Upper lobe of left lung (tissue), 6 donors: Measurements from ENCODE around the gene SAMD7. TPM values are rescaled to one million over a fixed set of nuclear protein-coding genes. Genes with fewer than 3 reads are reported as not detected.

Experiments
- ATAC-seq, 2 donors: fragments of 200-7000 bp; cut with Tn5 transposase; one replicate each; pipeline ENCODE4 v1.9.1; 2022; ENCODE audit warnings: mild to moderate bottlenecking in 2 of 2, moderate library complexity in 2 of 2; ENCODE audit not compliant: low FRiP score in 2 of 2
- DNase-seq, 2 donors: peaks; one replicate each; pipeline ENCODE4 v3.0.0-alpha.2; 2019 to 2020
- H3K27ac ChIP-seq, 4 donors: fragments of 200-600 bp; sonication (generic); one replicate each; pipeline ENCODE4 v1.5.1; 2016 to 2019
- H3K27me3 ChIP-seq, 4 donors: fragments of 200-600 bp; sonication (generic); one replicate each; pipeline ENCODE4 v1.5.1; 2017 to 2019
- H3K36me3 ChIP-seq, 4 donors: fragments of 200-600 bp; sonication (generic); one replicate each; pipeline ENCODE4 v1.5.1; 2016 to 2019
- H3K4me1 ChIP-seq, 4 donors: fragments of 200-600 bp; sonication (generic); one replicate each; pipeline ENCODE4 v1.5.1; 2018 to 2019
- H3K4me3 ChIP-seq, 4 donors: fragments of 200-600 bp; sonication (generic); one replicate each; pipeline ENCODE4 v1.5.1; 2017 to 2019; ENCODE audit warnings: mild to moderate bottlenecking in 2 of 4, moderate library complexity in 1 of 4
- H3K9me3 ChIP-seq, 4 donors: fragments of 200-600 bp; sonication (generic); one replicate each; pipeline ENCODE4 v1.5.1; 2018 to 2019
- EP300 ChIP-seq, 4 donors: sonication (generic); formaldehyde crosslinking; IDR thresholded peaks; one replicate each; pipeline ENCODE4 v1.5.1; 2017; ENCODE audit warnings: antibody characterized with exemption in 4 of 4, control low read depth in 2 of 4
- POLR2A ChIP-seq, 4 donors: fragments of 450-650 bp; IDR thresholded peaks; one replicate each; pipeline ENCODE4 v1.5.1; 2016 to 2017; ENCODE audit warnings: antibody characterized with exemption in 4 of 4, mild to moderate bottlenecking in 2 of 4
- POLR2AphosphoS5 ChIP-seq, 2 donors: sonication (generic); formaldehyde crosslinking; IDR thresholded peaks; one replicate each; pipeline ENCODE4 v1.5.1; 2017; ENCODE audit warnings: antibody characterized with exemption in 2 of 2
- WGBS, 2 donors: methylation state at CpG; one replicate each; pipeline ENCODE4 v1.1.5; 2017 to 2018; 5-methylcytosine and 5-hydroxymethylcytosine counted together
- total RNA-seq, 6 donors: library from RNA; depleted of rRNA in 4 of 6; stranded (reverse); fragments of >200 nt in 4 of 6; gene quantifications; one replicate each; pipeline versions ENCODE4 v1.1.0 to v1.2.1, GENCODE V29; 2016 to 2021
- TF ChIP-seq, protein P1 (sequence below), 6 experiments: fragments of 450-650 bp in 4 of 6; fragments of 200-600 bp in 2 of 6; sonication (generic) in 2 of 6; IDR thresholded peaks; one replicate each; pipeline ENCODE4 v1.5.1; 2016 to 2019; ENCODE audit warnings: antibody characterized with exemption in 6 of 6
- donor health status: DM: no; HTN: no; CAD: no; lungs with moderate emphysema.
- donor health status: DM: no; HTN: yes; CAD: no; lungs with severe emphysema.

SAMD7 gene
- total RNA-seq, 6 donors from 2014 or later: not detected

DNA sequence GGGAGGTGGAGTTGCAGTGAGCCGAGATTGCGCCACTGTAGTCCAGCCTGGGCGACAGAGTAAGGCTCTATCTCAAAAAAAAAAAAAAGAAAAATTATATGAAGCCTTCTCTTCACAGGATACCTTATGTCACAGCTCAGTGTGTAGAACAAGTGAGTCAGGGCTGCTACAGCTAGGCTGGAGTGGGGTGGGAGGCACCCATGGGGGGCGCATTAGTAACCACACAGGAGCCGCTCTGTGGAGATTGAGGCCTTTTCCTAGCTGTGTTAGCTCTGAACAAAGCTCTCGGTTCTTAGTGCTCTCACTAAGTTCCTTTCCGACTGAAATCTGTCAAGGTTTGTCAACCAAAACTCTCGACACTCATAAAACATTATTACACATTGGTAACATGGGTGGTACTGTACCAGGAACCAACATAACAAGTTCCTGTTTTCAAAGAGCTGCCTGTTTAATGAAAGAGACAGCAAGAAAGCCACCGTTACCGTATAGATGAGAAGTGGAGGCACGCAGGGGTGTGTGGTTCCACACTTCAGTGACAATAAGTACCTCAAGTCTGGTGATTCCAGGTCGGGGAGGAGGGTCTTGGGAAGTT is 46.1 kb upstream of the SAMD7 start:
- no peak overlapping the region for H3K27ac ChIP-seq
- DNase-seq (no peak), ATAC-seq (peak in 1 of 2 donors; percentile 40)
- H3K4me3 ChIP-seq: no peak overlapping the region
- H3K4me1 ChIP-seq: peaks cover 4 to 15% (median 5%) of the 10 kb centered on the region in 4 donors
- no peaks in the 10 kb centered on the region for H3K9me3 ChIP-seq
- H3K36me3 ChIP-seq: no peaks in the 10 kb centered on the region
- no peak for TF ChIP-seq EP300 (IDR thresholded peaks at IDR 0.05)
- TF ChIP-seq POLR2A (IDR thresholded peaks at IDR 0.05): no peak
- TF ChIP-seq, protein P1, sequence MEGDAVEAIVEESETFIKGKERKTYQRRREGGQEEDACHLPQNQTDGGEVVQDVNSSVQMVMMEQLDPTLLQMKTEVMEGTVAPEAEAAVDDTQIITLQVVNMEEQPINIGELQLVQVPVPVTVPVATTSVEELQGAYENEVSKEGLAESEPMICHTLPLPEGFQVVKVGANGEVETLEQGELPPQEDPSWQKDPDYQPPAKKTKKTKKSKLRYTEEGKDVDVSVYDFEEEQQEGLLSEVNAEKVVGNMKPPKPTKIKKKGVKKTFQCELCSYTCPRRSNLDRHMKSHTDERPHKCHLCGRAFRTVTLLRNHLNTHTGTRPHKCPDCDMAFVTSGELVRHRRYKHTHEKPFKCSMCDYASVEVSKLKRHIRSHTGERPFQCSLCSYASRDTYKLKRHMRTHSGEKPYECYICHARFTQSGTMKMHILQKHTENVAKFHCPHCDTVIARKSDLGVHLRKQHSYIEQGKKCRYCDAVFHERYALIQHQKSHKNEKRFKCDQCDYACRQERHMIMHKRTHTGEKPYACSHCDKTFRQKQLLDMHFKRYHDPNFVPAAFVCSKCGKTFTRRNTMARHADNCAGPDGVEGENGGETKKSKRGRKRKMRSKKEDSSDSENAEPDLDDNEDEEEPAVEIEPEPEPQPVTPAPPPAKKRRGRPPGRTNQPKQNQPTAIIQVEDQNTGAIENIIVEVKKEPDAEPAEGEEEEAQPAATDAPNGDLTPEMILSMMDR (IDR thresholded peaks at IDR 0.05): no peak
- TF ChIP-seq POLR2AphosphoS5 (IDR thresholded peaks at IDR 0.05): no peak
- WGBS, 2 donors: 41 to 58% methylated on average over 12 of the region's 12 CpGs
- H3K27me3 ChIP-seq: no peaks in the 10 kb centered on the region

DNA sequence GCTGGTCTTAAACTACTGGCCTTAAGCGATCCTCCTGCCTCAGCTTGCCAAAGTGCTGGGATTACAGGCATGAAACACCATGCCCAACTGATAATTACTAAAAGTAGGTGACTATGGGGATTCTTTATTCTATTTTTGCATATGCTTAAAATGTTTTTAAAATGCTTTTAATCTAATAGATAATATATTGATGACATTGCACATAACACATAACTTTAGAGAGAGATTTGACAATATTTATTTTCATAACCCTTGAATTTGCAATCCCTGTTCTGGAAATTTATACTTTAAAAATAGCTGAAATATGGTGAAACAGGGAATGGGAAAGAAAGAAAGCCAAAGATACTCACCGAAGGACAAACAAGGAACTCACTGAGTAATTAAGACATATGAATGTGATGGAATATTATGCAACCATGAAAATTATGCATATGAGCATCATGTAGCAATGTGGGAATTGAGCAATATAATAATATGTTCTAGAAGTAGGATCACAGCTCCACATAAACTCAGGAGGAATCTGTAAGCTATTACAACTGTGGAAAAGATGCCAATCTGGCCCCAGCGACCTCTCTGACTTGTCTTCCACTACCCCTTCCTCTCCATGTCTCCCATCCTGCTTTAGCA is 43.7 kb upstream of the SAMD7 start:
- Histone ChIP-seq H3K36me3 (no peaks in the 10 kb centered on the region), H3K4me1 (peaks cover 4 to 30% (median 10%) of the 10 kb centered on the region in 4 donors), H3K9me3 (no peaks in the 10 kb centered on the region), H3K27ac (no peak overlapping the region), H3K4me3 (no peak overlapping the region), H3K27me3 (no peaks in the 10 kb centered on the region)
- TF ChIP-seq POLR2A (IDR thresholded peaks at IDR 0.05) (no peak), POLR2AphosphoS5 (IDR thresholded peaks at IDR 0.05) (no peak)
- TF ChIP-seq, protein P1 (IDR thresholded peaks at IDR 0.05): no peak
- ATAC-seq: no peak
- no peak for DNase-seq
- 85% methylated on average over 3 of the region's 3 CpGs for WGBS, 2 donors

DNA sequence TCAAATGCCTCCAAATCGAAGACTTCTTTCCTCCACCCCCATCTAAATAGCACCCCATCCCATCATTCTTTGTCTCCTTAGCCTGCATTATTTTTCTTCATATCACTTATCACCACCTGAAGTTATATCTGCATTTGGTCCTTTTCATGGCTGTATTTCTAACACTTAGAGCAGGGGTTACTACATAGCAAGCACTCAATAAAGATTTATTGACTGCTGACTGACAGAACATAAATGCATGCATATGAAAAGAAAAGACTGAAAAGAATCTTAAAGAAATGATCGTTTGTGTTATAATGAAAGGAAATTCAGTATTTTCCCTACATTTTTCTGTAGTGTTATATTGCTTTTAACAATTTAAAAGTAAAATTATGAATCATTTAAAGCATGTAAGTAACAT is 43.0 kb upstream of the SAMD7 start:
- no peak for ATAC-seq
- Histone ChIP-seq H3K4me1 (peaks cover 3 to 27% (median 9%) of the 10 kb centered on the region in 4 donors), H3K4me3 (no peak overlapping the region), H3K36me3 (no peaks in the 10 kb centered on the region), H3K27ac (no peak overlapping the region), H3K9me3 (no peaks in the 10 kb centered on the region), H3K27me3 (no peaks in the 10 kb centered on the region)
- TF ChIP-seq, protein P1 (IDR thresholded peaks at IDR 0.05): no peak
- TF ChIP-seq EP300 (IDR thresholded peaks at IDR 0.05): no peak
- no peak for TF ChIP-seq POLR2AphosphoS5 (IDR thresholded peaks at IDR 0.05)
- TF ChIP-seq POLR2A (IDR thresholded peaks at IDR 0.05): no peak
- no peak for DNase-seq
- 78 to 86% methylated on average over 2 of the region's 2 CpGs for WGBS, 2 donors

DNA sequence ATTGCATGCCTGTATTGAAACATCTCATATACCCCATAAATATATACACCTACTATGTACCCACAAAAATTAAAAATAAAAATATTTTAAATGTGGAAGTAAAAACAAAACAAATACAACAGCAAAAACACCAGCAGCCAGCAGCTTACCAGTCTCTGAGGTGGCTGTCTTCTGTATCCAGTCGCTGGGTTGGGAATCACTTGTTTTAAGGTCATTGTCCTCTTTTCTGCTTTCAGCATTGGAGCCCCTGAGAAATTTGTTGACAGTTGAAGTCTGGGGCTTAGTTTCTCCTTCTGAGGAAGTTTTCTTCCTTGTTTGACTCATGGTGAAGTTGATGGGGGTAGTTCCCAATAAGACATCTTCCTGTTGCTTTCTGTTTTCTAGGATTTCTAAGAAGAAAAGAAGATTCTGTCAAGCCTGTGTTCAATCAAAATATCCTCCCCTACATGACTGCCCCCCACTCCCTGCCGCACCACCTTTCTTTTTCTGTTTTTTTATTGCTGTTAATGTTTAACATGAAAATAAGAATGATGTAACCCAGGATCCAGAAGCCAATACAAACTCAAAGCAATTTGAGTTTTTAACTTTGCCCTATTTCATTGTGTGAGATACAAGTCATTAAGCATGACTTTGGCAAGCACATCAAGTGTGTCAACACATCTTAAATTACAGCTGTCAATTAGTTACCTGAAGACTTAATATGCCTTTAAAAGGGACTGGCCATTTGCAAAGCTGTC is 41.7 kb upstream of the SAMD7 start, which contains the start of gene LRRC31:
Gene LRRC31 (minus strand): TSS at position 452 of the 737 bp plus-strand sequence. CDS start 128 bp downstream, at position 324.
- WGBS, 2 donors: 66 to 73% methylated on average over 2 of the region's 2 CpGs
- Histone ChIP-seq H3K36me3 (no peaks in the 10 kb centered on the region), H3K9me3 (no peaks in the 10 kb centered on the region), H3K27me3 (no peaks in the 10 kb centered on the region), H3K4me3 (no peak within 1 kb of the TSS), H3K4me1 (peaks cover 0 to 23% (median 8%) of the 10 kb centered on the region in 4 donors), H3K27ac (peak within 1 kb of the TSS in 2 of 4 donors; percentile 22 to 49)
- TF ChIP-seq POLR2A (IDR thresholded peaks at IDR 0.05) (no peak), POLR2AphosphoS5 (IDR thresholded peaks at IDR 0.05) (no peak), EP300 (IDR thresholded peaks at IDR 0.05) (no peak)
- TF ChIP-seq, protein P1 (IDR thresholded peaks at IDR 0.05): no peak
- DNase-seq (no peak), ATAC-seq (no peak)
